GM23338 (cell line): Measurements from ENCODE around the gene ZNF350. TPM values are rescaled to one million over a fixed set of nuclear protein-coding genes. Genes with fewer than 3 reads are reported as not detected.

Experiments used
- ATAC-seq: fragments of 200-7000 bp; cut with Tn5 transposase; 3 replicates; pipeline ENCODE4 v1.9.1; 2020
- DNase-seq: peaks from one replicate; pipeline ENCODE4 v3.0.0-alpha.2; 2015; ENCODE audit warnings: low spot score
- H2AFZ ChIP-seq: fragments of 200-600 bp; sonication (generic); 2 replicates; pipeline ENCODE4 v1.8.0; 2016; ENCODE audit warnings: antibody characterized with exemption, mild to moderate bottlenecking, moderate library complexity
- H3F3A ChIP-seq: fragments of 200-600 bp; sonication (generic); replicated peaks from 2 replicates; pipeline ENCODE4 v1.8.0; 2017; ENCODE audit warnings: antibody characterized with exemption, mixed run types, low read depth
- H3K27ac ChIP-seq: fragments of 200-600 bp; sonication (generic); 2 replicates; pipeline ENCODE4 v1.6.1; 2016; ENCODE audit warnings: low read depth
- H3K27me3 ChIP-seq: fragments of 200-600 bp; sonication (generic); 2 replicates; pipeline ENCODE4 v1.8.0; 2016; ENCODE audit warnings: mild to moderate bottlenecking, mixed run types, moderate library complexity; ENCODE audit not compliant: insufficient read depth
- H3K36me3 ChIP-seq: fragments of 200-600 bp; sonication (generic); 2 replicates; pipeline ENCODE4 v1.8.0; 2016; ENCODE audit warnings: mild to moderate bottlenecking; ENCODE audit not compliant: insufficient read depth
- H3K4me1 ChIP-seq: fragments of 200-600 bp; sonication (generic); 2 replicates; pipeline ENCODE4 v1.8.0; 2016; ENCODE audit warnings: mild to moderate bottlenecking, moderate library complexity; ENCODE audit not compliant: insufficient read depth
- H3K4me2 ChIP-seq: fragments of 200-600 bp; sonication (generic); 2 replicates; pipeline ENCODE4 v1.7.1; 2017; ENCODE audit warnings: mixed run types
- H3K4me3 ChIP-seq: fragments of 200-600 bp; sonication (generic); 2 replicates; pipeline ENCODE4 v1.6.1; 2016; ENCODE audit warnings: mixed run types
- H3K79me2 ChIP-seq: fragments of 200-600 bp; sonication (generic); replicated peaks from 2 replicates; pipeline ENCODE4 v1.8.0; 2017; ENCODE audit warnings: mild to moderate bottlenecking; ENCODE audit not compliant: insufficient read depth
- H3K9me2 ChIP-seq: fragments of 200-600 bp; sonication (generic); 2 replicates; pipeline ENCODE4 v1.8.0; 2017; ENCODE audit not compliant: insufficient read depth
- H4K20me1 ChIP-seq: fragments of 200-600 bp; sonication (generic); replicated peaks from 2 replicates; pipeline ENCODE4 v1.8.0; 2017; ENCODE audit warnings: mild to moderate bottlenecking; ENCODE audit not compliant: insufficient read depth
- H3K27ac Mint-ChIP-seq: 2 replicates; pipeline ENCODE4 v1.8.0; 2020; ENCODE audit warnings: inconsistent platforms, mild to moderate bottlenecking, moderate library complexity, mixed read lengths
- H3K27me3 Mint-ChIP-seq: 3 replicates; pipeline ENCODE4 v1.8.0; 2022; ENCODE audit warnings: low read depth, mild to moderate bottlenecking, moderate library complexity, mixed read lengths, inconsistent platforms; ENCODE audit not compliant: insufficient read depth, poor library complexity
- H3K36me3 Mint-ChIP-seq: 3 replicates; pipeline ENCODE4 v1.8.0; 2021; ENCODE audit warnings: low read depth, mild to moderate bottlenecking, inconsistent platforms, moderate library complexity, mixed read lengths
- H3K4me1 Mint-ChIP-seq: 3 replicates; pipeline ENCODE4 v1.8.0; 2020; ENCODE audit warnings: mild to moderate bottlenecking, inconsistent platforms, mixed read lengths
- H3K4me3 Mint-ChIP-seq: 3 replicates; pipeline ENCODE4 v1.8.0; 2021; ENCODE audit warnings: moderate library complexity, mild to moderate bottlenecking, inconsistent platforms, mixed read lengths
- H3K9me3 Mint-ChIP-seq: 3 replicates; pipeline ENCODE4 v1.8.0; 2020; ENCODE audit warnings: moderate library complexity, mild to moderate bottlenecking, inconsistent platforms, mixed read lengths
- CREB1 ChIP-seq: fragments of 250-450 bp; sonication (Bioruptor Pico); IDR thresholded peaks from 2 replicates; pipeline ENCODE4 v1.5.0; 2020; ENCODE audit warnings: low read depth, mild to moderate bottlenecking, moderate library complexity
- CTCF ChIP-seq, 2 experiments: fragments of 200-600 bp in 1 of 2; sonication (generic) in 1 of 2; conservative IDR thresholded peaks; 2 replicates each; pipeline versions ENCODE4 v1.5.1 to v1.6.1; 2016 to 2017; ENCODE audit warnings: antibody characterized with exemption in 2 of 2, low read depth in 2 of 2, mild to moderate bottlenecking in 2 of 2, moderate library complexity in 1 of 2
- ETS1 ChIP-seq: IDR thresholded peaks from 2 replicates; pipeline ENCODE4 v1.6.1; 2016; ENCODE audit warnings: antibody characterized with exemption
- EZH2 ChIP-seq: fragments of 200-600 bp; sonication (generic); IDR thresholded peaks from one replicate; pipeline ENCODE4 v1.8.0; 2017; ENCODE audit warnings: antibody characterized with exemption, mild to moderate bottlenecking, low read depth; ENCODE audit not compliant: unreplicated experiment
- EZH2phosphoT487 ChIP-seq: fragments of 200-600 bp; sonication (generic); IDR thresholded peaks from one replicate; pipeline ENCODE4 v1.8.1; 2018; ENCODE audit warnings: antibody characterized with exemption; ENCODE audit not compliant: unreplicated experiment
- JUNB ChIP-seq: IDR thresholded peaks from one replicate; pipeline ENCODE4 v1.6.1; 2016; ENCODE audit warnings: antibody characterized with exemption; ENCODE audit not compliant: unreplicated experiment
- NANOG ChIP-seq: IDR thresholded peaks from 2 replicates; pipeline ENCODE4 v1.6.1; 2016; ENCODE audit warnings: antibody characterized with exemption, borderline replicate concordance
- POLR2AphosphoS5 ChIP-seq: IDR thresholded peaks from 2 replicates; pipeline ENCODE4 v1.6.1; 2016; ENCODE audit warnings: antibody characterized with exemption, low read depth
- REST ChIP-seq: IDR thresholded peaks from one replicate; pipeline ENCODE4 v1.6.1; 2018; ENCODE audit warnings: antibody characterized with exemption; ENCODE audit not compliant: unreplicated experiment
- STAT1 ChIP-seq: IDR thresholded peaks from one replicate; pipeline ENCODE4 v1.6.1; 2016; ENCODE audit warnings: antibody characterized with exemption; ENCODE audit not compliant: unreplicated experiment
- ZNF114 ChIP-seq: fragments of 250-450 bp; sonication (Bioruptor Pico); IDR thresholded peaks from 2 replicates; pipeline ENCODE4 v1.5.0; 2020; ENCODE audit warnings: mild to moderate bottlenecking, moderate library complexity
- ZNF331 ChIP-seq: fragments of 250-450 bp; sonication (Bioruptor Pico); IDR thresholded peaks from 2 replicates; pipeline ENCODE4 v1.5.0; 2020; ENCODE audit warnings: low read depth, mild to moderate bottlenecking, moderate library complexity
- ZNF462 ChIP-seq: fragments of 250-450 bp; sonication (Bioruptor Pico); IDR thresholded peaks from 2 replicates; pipeline ENCODE4 v1.5.0; 2020; ENCODE audit warnings: mild to moderate bottlenecking, moderate library complexity
- polyA plus RNA-seq: library from polyadenylated mRNA; unstranded; fragments of >200 nt; fragmentation: Nextera tagmentation; extraction: Ambion mirVana; gene quantifications from 2 replicates; pipeline ENCODE4 v1.2.1, GENCODE V29; 2016
- total RNA-seq: library from RNA; depleted of rRNA; stranded (reverse); fragments of >200 nt; shearing (Covaris generic); gene quantifications from 2 replicates; pipeline ENCODE4 v1.2.3, GENCODE V29; 2014

Gene ZNF350
- total and polyA plus RNA-seq, 2 experiments from 2014 or later = 5.8 to 7.6 TPM

GRCh38 chr19:51983361-51983760, 3.3 kb downstream of the ZNF350 start:
- DNase-seq (no peak), ATAC-seq (no peak)
- Mint-ChIP-seq H3K27me3 (peaks cover 4% of the 10 kb centered on the region), H3K27ac (no peak overlapping the region), H3K4me3 (no peak overlapping the region), H3K9me3 (peaks cover 53% of the 10 kb centered on the region), H3K4me1 (peaks cover 8% of the 10 kb centered on the region; the same call in 1 of the 3 replicates), H3K36me3 (peaks cover 63% of the 10 kb centered on the region)
- peaks cover 4% of the 10 kb centered on the region; the same call in 1 of the 2 replicates for H3K9me2 ChIP-seq
- no peak overlapping the region for H3K4me3 ChIP-seq
- H3K4me1 ChIP-seq = peaks cover 8% of the 10 kb centered on the region; the same call in 1 of the 2 replicates
- no peaks in the 10 kb centered on the region for H3K27me3 ChIP-seq
- H4K20me1 ChIP-seq = no peaks in the 10 kb centered on the region
- no peak overlapping the region for H3K4me2 ChIP-seq
- no peaks in the 10 kb centered on the region for H3K36me3 ChIP-seq
- H3F3A ChIP-seq = no peaks in the 10 kb centered on the region
- TF ChIP-seq STAT1 = no peak
- no peak for TF ChIP-seq EZH2phosphoT487
- no peak for TF ChIP-seq EZH2
- TF ChIP-seq REST = no peak
- no peak for TF ChIP-seq ZNF114
- TF ChIP-seq ZNF462 (CRISPR knock-in tag) = no peak
- TF ChIP-seq CREB1 (CRISPR knock-in tag) = no peak
- TF ChIP-seq POLR2AphosphoS5 = no peak
- no peak for TF ChIP-seq CTCF (conservative IDR thresholded peaks at IDR 0.05; ENCODE audit: low read depth in 2 of 2)
- TF ChIP-seq NANOG = no peak
- TF ChIP-seq JUNB = no peak
- no peak for TF ChIP-seq ZNF331 (CRISPR knock-in tag)
- TF ChIP-seq ETS1 = no peak
- H3K79me2 ChIP-seq = peaks cover 63% of the 10 kb centered on the region
- H2AFZ ChIP-seq = no peak overlapping the region
- H3K27ac ChIP-seq = no peak overlapping the region
